ENCODE data around the gene DLG2. TPM values are rescaled to one million over a fixed set of nuclear protein-coding genes. Genes with fewer than 3 reads are reported as not detected.

DLG2 gene
- total and polyA plus RNA-seq, 9 donors = 2.5 to 20.7 (median 12.0) TPM

GRCh38 chr11:84906995-84907394 is 720.1 kb downstream of the DLG2 start:
- 54 to 62% (median 58%) methylated on average over 3 of the region's 3 CpGs for WGBS, 3 donors
- Histone ChIP-seq H3K27me3 (peaks cover 3% of the 10 kb centered on the region), H3K27ac (no peak overlapping the region), H3K9me3 (no peaks in the 10 kb centered on the region), H3K4me1 (ENCODE audit: insufficient read depth) (no peaks in the 10 kb centered on the region), H3K4me3 (no peak overlapping the region), H3K36me3 (no peaks in the 10 kb centered on the region)
- TF ChIP-seq, protein P1, sequence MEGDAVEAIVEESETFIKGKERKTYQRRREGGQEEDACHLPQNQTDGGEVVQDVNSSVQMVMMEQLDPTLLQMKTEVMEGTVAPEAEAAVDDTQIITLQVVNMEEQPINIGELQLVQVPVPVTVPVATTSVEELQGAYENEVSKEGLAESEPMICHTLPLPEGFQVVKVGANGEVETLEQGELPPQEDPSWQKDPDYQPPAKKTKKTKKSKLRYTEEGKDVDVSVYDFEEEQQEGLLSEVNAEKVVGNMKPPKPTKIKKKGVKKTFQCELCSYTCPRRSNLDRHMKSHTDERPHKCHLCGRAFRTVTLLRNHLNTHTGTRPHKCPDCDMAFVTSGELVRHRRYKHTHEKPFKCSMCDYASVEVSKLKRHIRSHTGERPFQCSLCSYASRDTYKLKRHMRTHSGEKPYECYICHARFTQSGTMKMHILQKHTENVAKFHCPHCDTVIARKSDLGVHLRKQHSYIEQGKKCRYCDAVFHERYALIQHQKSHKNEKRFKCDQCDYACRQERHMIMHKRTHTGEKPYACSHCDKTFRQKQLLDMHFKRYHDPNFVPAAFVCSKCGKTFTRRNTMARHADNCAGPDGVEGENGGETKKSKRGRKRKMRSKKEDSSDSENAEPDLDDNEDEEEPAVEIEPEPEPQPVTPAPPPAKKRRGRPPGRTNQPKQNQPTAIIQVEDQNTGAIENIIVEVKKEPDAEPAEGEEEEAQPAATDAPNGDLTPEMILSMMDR (IDR thresholded peaks at IDR 0.05) = no peak
- no peak for TF ChIP-seq EP300 (IDR thresholded peaks at IDR 0.05)
- no peak for TF ChIP-seq POLR2A (IDR thresholded peaks at IDR 0.05)
- no peak for DNase-seq
- intact Hi-C loops (cut with DNase I) = no loop called here

- H3K27me3 ChIP-seq = no peaks in the 10 kb centered on the region
- no peak overlapping the region for H3K27ac ChIP-seq
- no peak for TF ChIP-seq POLR2A (IDR thresholded peaks at IDR 0.05)
- H3K4me1 ChIP-seq (ENCODE audit: insufficient read depth) = no peaks in the 10 kb centered on the region
- 10 to 23% (median 17%) methylated on average over 1 of the region's 1 CpG for WGBS, 3 donors
- DNase-seq = no peak
- intact Hi-C loops (cut with DNase I) = no loop called here
- H3K36me3 ChIP-seq = no peaks in the 10 kb centered on the region
- H3K4me3 ChIP-seq = no peak overlapping the region
- H3K9me3 ChIP-seq = no peaks in the 10 kb centered on the region
Measured at GRCh38 chr11:84905411-84905810, 721.7 kb downstream of the DLG2 start.

DNA sequence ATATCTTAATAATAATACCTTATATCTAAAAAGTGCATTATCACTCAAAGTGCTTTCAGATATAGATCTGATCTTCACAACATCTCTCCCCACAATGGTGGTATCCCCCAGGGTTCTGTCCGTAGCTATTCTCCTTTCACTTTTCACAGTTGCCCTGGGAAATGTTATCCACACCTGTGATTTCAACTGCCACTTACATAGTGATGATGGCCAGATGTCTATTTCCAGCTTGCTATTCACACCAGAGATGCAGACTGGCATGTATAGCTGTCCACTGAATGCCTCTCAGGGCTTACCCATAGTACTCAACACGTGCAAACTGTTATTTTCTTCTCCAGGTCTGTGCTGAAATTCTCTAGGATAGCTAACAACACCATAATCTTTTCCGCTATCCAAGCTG is 724.7 kb downstream of the DLG2 start:
- TF ChIP-seq, protein P1 (IDR thresholded peaks at IDR 0.05) = no peak
- TF ChIP-seq POLR2A (IDR thresholded peaks at IDR 0.05) = no peak
- TF ChIP-seq EP300 (IDR thresholded peaks at IDR 0.05) = no peak
- 76 to 83% (median 82%) methylated on average over 3 of the region's 3 CpGs for WGBS, 3 donors
- H3K27me3 ChIP-seq = no peaks in the 10 kb centered on the region

GRCh38 chr11:84901991-84902390 is 725.2 kb downstream of the DLG2 start:
- no peaks in the 10 kb centered on the region for H3K9me3 ChIP-seq
- H3K27ac ChIP-seq = no peak overlapping the region
- H3K27me3 ChIP-seq = no peaks in the 10 kb centered on the region
- H3K4me3 ChIP-seq = no peak overlapping the region
- DNase-seq = no peak
- H3K36me3 ChIP-seq = no peaks in the 10 kb centered on the region
- intact Hi-C loops (cut with DNase I) = no loop called here
- TF ChIP-seq EP300 (IDR thresholded peaks at IDR 0.05) (no peak), POLR2A (IDR thresholded peaks at IDR 0.05) (no peak)
- TF ChIP-seq, protein P1 (IDR thresholded peaks at IDR 0.05) = no peak
- no peaks in the 10 kb centered on the region for H3K4me1 ChIP-seq (ENCODE audit: insufficient read depth)
- WGBS, 3 donors = 10 to 11% (median 11%) methylated on average over 1 of the region's 1 CpG

More for the DNA sequence above, 724.7 kb downstream of the DLG2 start:
- Histone ChIP-seq H3K4me3 (no peak overlapping the region), H3K36me3 (no peaks in the 10 kb centered on the region), H3K9me3 (no peaks in the 10 kb centered on the region), H3K27ac (no peak overlapping the region), H3K4me1 (ENCODE audit: insufficient read depth) (no peaks in the 10 kb centered on the region)
- DNase-seq = no peak
- intact Hi-C loops (cut with DNase I) = no loop called here

DNA sequence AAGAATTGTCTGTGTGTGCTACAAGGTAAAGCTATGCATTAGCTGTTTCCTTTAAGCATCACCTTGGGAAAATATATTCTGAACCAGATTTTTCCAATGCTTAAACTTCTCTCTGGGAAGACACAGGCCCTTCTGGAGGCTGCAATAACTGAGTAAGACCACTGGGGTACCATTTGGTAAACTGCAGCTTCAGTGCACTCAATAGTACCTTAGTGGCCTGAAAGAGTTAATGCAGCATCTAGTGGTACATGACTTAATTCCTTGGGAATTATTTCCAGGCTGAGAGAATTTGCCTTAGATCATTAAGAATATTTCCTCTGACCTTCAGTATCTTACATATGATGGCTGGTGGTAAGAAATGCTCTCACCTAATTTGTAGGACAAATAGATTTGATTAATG is 727.4 kb downstream of the DLG2 start:
- Histone ChIP-seq H3K9me3 (no peaks in the 10 kb centered on the region), H3K27ac (no peak overlapping the region), H3K27me3 (no peaks in the 10 kb centered on the region), H3K4me3 (no peak overlapping the region), H3K36me3 (no peaks in the 10 kb centered on the region), H3K4me1 (ENCODE audit: insufficient read depth) (no peaks in the 10 kb centered on the region)
- DNase-seq = no peak
- TF ChIP-seq EP300 (IDR thresholded peaks at IDR 0.05) = no peak
- no peak for TF ChIP-seq POLR2A (IDR thresholded peaks at IDR 0.05)
- TF ChIP-seq, protein P1 (IDR thresholded peaks at IDR 0.05) = no peak
- intact Hi-C loops (cut with DNase I) = no loop called here

Data from ovary (tissue), 9 donors.